Measurements from ENCODE around the gene FHOD3. TPM values are rescaled to one million over a fixed set of nuclear protein-coding genes. Genes with fewer than 3 reads are reported as not detected.

Gene FHOD3
- total and polyA plus RNA-seq, 2 of the 4 experiments (the other 2 are of a cell fraction): 14.6 to 16.0 TPM

DNA sequence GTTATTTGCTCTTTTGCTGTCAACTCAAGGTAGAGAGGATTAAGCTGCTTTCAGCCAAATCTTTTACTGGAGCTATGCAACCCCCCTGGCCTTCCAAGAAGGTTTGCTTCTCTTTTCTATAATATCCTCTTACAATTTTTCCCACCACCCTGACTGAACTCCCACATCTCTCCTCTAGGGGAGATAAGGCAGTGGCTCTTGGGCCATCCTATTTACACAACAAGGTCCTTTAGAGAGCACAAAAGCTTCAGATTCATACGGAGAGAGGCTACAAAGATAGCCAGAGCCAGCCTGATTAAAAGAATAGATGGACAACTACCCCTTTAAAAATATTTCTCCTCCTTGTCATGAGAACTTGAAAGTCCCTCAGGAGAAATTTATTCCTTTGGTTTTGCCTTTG lies 435.6 kb downstream of the FHOD3 start:
- DNase-seq: no peak
- intact Hi-C loops (cut with micrococcal nuclease) (no loop called here), dilution Hi-C loops (cut with HindIII; ENCODE audit: low sequenced_read_pairs, unreplicated experiment) (no loop called here), in situ Hi-C loops (cut with MboI; ENCODE audit: low sequenced_read_pairs) (no loop called here)
- no peak overlapping the region for H2BK15ac ChIP-seq (ENCODE audit: low read depth, low read length)
- no peak overlapping the region for H2BK20ac ChIP-seq (ENCODE audit: low read depth, low read length)
- no peak overlapping the region for H3K23ac ChIP-seq (ENCODE audit: low read depth, low read length)
- ATAC-seq (ENCODE audit: low read depth): no peak
- no peak overlapping the region for H4K8ac ChIP-seq (ENCODE audit: low read depth in 2 of 2, low read length in 2 of 2)
- no peaks in the 10 kb centered on the region for H4K20me1 ChIP-seq (ENCODE audit: insufficient read depth, low read length)
- no peak overlapping the region for H3K56ac ChIP-seq (ENCODE audit: extremely low read depth, insufficient read depth, low read length)
- H3K36me3 ChIP-seq (ENCODE audit: control insufficient read depth, insufficient read depth, low read length): peaks cover 5% of the 10 kb centered on the region
- H3K4me3 ChIP-seq (ENCODE audit: insufficient read depth, low read depth, low read length): no peak overlapping the region
- H3K4me1 ChIP-seq (ENCODE audit: control insufficient read depth, insufficient read depth, low read length): no peaks in the 10 kb centered on the region
- H4K5ac ChIP-seq (ENCODE audit: low read depth, low read length): no peak overlapping the region
- no peak overlapping the region for H2AK9ac ChIP-seq (replicated peaks; ENCODE audit: low read depth, low read length, poor library complexity)
- no peak overlapping the region for H2BK5ac ChIP-seq (ENCODE audit: low read depth, low read length, poor library complexity, severe bottlenecking)
- no peak overlapping the region for H2BK120ac ChIP-seq (ENCODE audit: low read depth, low read length)
- no CpG with 5 or more reads among the region's 1 CpG for WGBS, 2 experiments (ENCODE audit: extremely low coverage in 2 of 2, insufficient read length in 1 of 2)
- no TSS peak for BruUV-seq (replicated peaks)
- H3K18ac ChIP-seq (ENCODE audit: low read depth, low read length): no peak overlapping the region
- ChIA-PET CTCF (no interaction called here), POLR2A (ENCODE audit: unreplicated experiment) (no interaction called here)
- H2AK5ac ChIP-seq (ENCODE audit: low read depth, low read length): no peak overlapping the region
- no peak overlapping the region for H3K4ac ChIP-seq (ENCODE audit: low read depth, low read length)
- H3K79me1 ChIP-seq (ENCODE audit: low read depth in 1 of 2, low read length in 2 of 2): no peaks in the 10 kb centered on the region; a peak in 1 of 4 replicates
- H3K27ac ChIP-seq (ENCODE audit: insufficient read depth, low read length): no peak overlapping the region
- no peaks in the 10 kb centered on the region for H3K27me3 ChIP-seq (ENCODE audit: control insufficient read depth, insufficient read depth, low read length)
- no peak overlapping the region for H3K4me2 ChIP-seq (ENCODE audit: low read depth, low read length)
- H4K91ac ChIP-seq (ENCODE audit: insufficient read depth, low read depth, low read length): no peak overlapping the region
- H3K9me1 ChIP-seq (ENCODE audit: insufficient read depth, low read length): 0 out of 2 replicates have a peak, but pooled peaks cover 7% of the 10 kb centered on the region
- no peak overlapping the region for H2AFZ ChIP-seq (replicated peaks; ENCODE audit: low read length, poor library complexity)
- H3K9me3 ChIP-seq (ENCODE audit: control insufficient read depth, insufficient read depth, low read length): peaks cover 4% of the 10 kb centered on the region; the same call in 1 of the 2 replicates
- TF ChIP-seq MAZ (IDR thresholded peaks at IDR 0.05; ENCODE audit: borderline replicate concordance, low read depth, low read length) (no peak), MAFK (IDR thresholded peaks at IDR 0.05; ENCODE audit: low read depth, low read length) (no peak), CEBPB (IDR thresholded peaks at IDR 0.05; ENCODE audit: low read depth, low read length) (no peak), RAD21 (IDR thresholded peaks at IDR 0.05; ENCODE audit: low read length) (no peak), FOS (IDR thresholded peaks at IDR 0.05; ENCODE audit: low read depth, low read length) (no peak)
- TF ChIP-seq, protein P1, sequence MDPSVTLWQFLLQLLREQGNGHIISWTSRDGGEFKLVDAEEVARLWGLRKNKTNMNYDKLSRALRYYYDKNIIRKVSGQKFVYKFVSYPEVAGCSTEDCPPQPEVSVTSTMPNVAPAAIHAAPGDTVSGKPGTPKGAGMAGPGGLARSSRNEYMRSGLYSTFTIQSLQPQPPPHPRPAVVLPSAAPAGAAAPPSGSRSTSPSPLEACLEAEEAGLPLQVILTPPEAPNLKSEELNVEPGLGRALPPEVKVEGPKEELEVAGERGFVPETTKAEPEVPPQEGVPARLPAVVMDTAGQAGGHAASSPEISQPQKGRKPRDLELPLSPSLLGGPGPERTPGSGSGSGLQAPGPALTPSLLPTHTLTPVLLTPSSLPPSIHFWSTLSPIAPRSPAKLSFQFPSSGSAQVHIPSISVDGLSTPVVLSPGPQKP (IDR thresholded peaks at IDR 0.05; ENCODE audit: borderline replicate concordance, low read depth, low read length): no peak
- no peak overlapping the region for H3K9ac ChIP-seq (ENCODE audit: low read depth, low read length)
- no peak overlapping the region for H3K14ac ChIP-seq (replicated peaks; ENCODE audit: low read depth, low read length)

All from IMR-90 (cell line).